ENCODE measurements around the gene SATB2.

The SATB2 gene

GRCh38 chr2:199452260-199452990 lies 5.3 kb downstream of the SATB2 start:
- DNase-seq (ENCODE audit: low spot score), result no peak
- no peak for FAIRE-seq

GRCh38 chr2:199449956-199450355 lies 7.8 kb downstream of the SATB2 start:
- DNase-seq (ENCODE audit: low spot score) (no peak), FAIRE-seq (no peak)

DNA sequence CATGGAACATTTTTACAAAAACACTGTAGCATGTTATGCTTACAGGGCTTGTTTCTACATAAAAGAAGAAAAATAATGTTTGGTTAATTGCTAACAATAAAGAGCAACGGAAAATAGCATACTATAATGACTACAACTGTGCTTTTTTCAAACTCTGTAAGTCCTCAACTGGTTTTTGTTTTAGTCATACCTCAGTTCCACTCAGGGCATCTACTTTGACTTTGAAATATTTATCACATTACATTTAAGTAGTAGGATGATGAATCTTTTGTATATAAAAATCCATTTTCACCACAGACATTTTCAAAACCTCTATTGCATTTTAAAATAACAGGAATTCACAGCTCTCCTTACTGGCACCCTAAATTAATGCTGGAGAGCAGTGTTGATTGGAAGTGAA lies 8.3 kb downstream of the SATB2 start:
- FAIRE-seq, result no peak
- DNase-seq (ENCODE audit: low spot score), result no peak

- no peak for DNase-seq (ENCODE audit: low spot score)
- no peak for FAIRE-seq
These were observed 10.7 kb downstream of the SATB2 start for GRCh38 chr2:199446996-199447576.

DNA sequence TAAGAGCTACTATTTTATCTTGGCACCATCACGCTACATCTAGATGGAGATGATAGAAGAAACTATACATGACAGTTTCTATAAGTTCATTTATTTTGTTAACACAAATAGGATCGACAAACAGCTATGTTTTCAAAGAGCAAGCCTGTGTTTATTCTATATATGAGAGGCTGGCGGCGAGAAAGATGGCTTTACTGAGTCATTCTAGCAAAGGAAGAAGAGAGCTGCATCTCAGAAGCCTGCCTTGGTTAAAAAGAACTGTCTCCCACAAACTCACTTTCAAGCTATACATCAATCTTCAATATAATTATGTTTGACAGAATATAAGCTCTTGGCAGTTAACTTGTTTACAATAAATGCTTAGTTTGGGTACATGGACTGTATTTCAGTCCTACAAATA lies 13.0 kb downstream of the SATB2 start:
- FAIRE-seq (no peak), DNase-seq (ENCODE audit: low spot score) (no peak)

DNA sequence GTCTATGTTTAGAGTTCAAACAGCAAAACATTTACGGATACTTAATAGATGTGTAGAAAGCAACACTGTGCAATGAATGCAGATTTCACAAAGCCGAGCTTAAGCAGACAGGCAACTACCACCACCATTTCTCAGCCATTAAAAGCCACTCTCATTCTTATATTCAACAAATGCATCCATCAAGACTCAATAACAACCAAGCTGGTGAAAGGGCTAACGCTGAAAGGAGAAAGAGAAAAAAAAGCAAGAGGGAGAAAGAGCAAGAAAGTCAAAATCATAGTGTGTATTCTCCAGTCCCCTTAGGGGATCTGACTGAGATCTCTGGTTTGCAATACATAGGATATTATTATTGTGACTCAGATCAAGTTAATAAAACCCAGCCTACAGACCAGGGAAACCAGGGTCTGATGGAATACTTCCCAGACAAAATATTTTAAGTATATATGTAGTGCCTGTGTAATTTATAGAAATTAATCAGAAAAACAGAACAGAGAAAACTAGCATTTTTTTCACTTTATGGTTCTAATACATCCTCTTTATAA lies 14.1 kb downstream of the SATB2 start:
- FAIRE-seq, result no peak
- no peak for DNase-seq (ENCODE audit: low spot score)

GRCh38 chr2:199442173-199442572 lies 15.6 kb downstream of the SATB2 start:
- no peak for DNase-seq (ENCODE audit: low spot score)
- no peak for FAIRE-seq

DNA sequence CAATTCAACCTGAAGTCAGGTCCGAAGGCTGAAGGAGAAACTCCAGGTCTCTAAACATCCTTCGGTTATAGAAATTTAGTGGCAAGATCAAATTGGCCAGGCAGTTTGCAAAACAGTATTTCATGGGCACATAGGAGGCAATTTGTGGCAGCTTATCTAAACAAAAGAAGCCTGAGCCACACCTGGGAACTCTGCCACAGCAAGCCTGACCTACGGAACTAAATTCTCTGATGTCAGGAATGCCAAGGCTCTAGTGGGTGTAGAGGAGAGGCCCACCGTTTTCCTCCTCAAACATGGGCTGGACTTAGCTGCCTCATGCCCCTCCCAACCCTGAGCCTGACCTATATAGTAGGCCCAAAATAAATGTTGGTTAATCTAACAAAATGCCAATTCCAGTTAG lies 16.0 kb downstream of the SATB2 start:
- FAIRE-seq, result no peak
- no peak for DNase-seq (ENCODE audit: low spot score)

DNA sequence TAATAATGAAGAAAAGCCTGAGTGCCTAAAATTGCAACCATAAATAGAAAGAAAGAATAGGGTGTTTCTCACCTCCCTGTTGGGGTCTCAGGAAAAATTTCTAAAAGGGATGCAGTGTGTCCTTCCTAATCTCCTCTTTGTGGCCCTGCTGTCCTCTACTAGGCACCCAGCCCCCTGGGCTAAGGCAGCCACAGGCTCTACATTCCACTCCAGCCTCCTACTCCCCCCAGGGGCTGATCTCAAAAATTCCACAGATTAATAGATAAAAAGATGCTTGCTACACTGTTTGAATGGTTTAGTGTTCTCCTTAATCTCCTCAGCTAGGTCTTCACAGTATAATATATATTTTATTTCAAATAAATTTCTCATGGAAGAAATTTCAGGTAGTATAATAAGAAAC lies 17.6 kb downstream of the SATB2 start:
- no peak for FAIRE-seq
- DNase-seq (ENCODE audit: low spot score), result no peak

DNA sequence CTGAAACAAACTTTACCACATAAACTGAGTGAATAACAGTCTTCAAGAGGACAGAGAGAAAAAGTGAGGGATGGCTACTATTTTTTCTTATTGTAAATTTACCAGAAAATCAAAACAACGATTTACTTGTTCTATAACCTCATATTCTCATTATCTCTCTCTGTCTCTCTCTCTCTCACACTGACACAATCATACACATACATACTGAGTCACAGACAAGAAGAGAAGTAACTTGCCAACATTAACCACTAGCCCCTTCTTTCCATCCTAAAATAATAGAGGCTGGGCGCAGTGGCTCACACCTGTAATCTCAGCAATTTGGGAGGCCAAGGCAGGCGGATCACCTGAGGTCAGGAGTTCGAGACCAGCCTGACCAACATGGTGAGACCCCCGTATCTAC lies 18.2 kb downstream of the SATB2 start:
- FAIRE-seq (no peak), DNase-seq (ENCODE audit: low spot score) (no peak)

DNA sequence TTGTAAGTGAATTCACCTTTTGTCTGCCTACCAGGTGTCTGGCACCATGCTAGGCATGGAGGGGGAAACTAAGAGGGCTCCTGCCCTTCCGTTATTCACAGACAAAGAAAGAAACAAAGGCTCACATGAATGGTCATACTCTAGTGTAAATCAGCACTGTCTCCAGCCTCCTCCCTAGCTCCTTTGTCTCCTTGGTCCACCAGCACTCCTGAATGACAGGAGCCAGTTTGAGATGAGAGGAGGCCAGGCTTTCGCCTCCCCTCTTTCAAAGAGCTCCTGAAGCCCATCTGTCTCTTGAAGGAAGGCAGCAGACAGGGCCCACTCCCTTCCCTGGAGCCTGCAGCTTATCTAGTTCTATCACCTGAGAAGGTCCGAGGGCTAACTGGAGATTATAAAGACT lies 18.7 kb downstream of the SATB2 start:
- FAIRE-seq (no peak), DNase-seq (ENCODE audit: low spot score) (no peak)

GRCh38 chr2:199434555-199434954 lies 23.2 kb downstream of the SATB2 start:
- FAIRE-seq (no peak), DNase-seq (ENCODE audit: low spot score) (peak; percentile 49)

- peak; percentile 78 for DNase-seq (ENCODE audit: low spot score)
- FAIRE-seq, result peak; percentile 96
These were observed 24.4 kb downstream of the SATB2 start for GRCh38 chr2:199433204-199433832.

- FAIRE-seq (peak; percentile 84), DNase-seq (ENCODE audit: low spot score) (peak; percentile 77)
These were observed 26.0 kb downstream of the SATB2 start for GRCh38 chr2:199431746-199432213.

DNA sequence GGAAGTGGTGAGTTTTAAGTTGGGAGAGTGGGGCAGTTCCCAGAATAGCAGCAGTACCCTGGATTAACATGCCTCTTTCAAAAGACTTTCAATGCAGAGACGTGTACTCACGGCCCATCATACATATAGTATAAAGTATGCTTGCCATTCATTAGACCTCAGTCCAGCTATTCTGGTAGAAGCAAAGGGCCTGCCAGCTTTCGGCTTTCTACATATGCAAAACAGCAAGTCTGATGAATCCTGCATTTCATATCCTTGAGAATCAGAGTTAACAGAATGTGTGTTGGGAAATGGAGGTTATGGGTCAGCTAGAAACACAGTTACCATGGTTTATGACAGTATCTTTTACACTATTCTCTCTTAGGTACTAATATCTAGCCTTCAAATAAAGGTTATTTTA lies 27.5 kb downstream of the SATB2 start:
- no peak for FAIRE-seq
- no peak for DNase-seq (ENCODE audit: low spot score)

DNA sequence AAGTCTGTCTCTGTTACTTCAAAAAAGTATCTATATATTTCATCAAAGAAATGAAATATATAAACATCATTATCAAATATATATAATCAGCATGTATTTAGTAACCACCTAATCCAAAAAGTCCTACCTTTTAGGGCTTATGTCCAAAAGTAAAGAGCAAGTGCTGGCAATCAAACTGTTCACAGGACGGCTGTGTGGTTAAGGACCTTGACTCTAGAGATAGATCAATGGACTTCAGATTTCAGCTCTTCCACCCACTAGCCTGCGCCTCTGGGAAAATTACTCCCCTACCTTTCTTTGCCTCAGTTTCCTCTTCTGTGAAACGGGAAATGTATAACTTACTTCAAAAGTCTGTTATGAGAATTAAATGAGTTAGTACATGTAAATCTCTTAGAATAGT lies 29.4 kb downstream of the SATB2 start:
- FAIRE-seq, result no peak
- DNase-seq (ENCODE audit: low spot score), result no peak

- no peak for DNase-seq (ENCODE audit: low spot score)
- no peak for FAIRE-seq
These were observed 33.6 kb downstream of the SATB2 start for GRCh38 chr2:199424160-199424559.

- DNase-seq (ENCODE audit: low spot score) (no peak), FAIRE-seq (no peak)
These were observed 38.3 kb downstream of the SATB2 start for GRCh38 chr2:199419428-199419827.

DNA sequence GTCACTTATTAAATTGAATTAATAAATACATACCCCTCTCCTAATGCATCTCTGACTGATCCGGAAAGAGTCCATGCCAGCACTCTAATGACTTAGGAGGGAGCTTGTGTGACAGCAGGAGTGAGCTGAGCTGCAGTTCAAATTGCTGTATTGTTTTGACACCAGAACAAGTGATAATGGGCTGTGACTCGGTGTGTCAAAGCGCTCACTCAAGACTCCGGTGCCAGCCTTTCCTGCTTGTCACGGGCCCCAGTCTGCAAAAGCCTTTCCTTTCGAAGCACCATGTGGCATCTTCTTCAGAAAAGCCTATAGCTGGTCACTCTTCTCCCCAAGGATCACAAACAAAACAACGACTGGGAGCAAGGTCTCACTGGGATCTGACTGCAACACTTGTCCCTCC lies 43.3 kb downstream of the SATB2 start:
- FAIRE-seq (no peak), DNase-seq (ENCODE audit: low spot score) (no peak)

DNA sequence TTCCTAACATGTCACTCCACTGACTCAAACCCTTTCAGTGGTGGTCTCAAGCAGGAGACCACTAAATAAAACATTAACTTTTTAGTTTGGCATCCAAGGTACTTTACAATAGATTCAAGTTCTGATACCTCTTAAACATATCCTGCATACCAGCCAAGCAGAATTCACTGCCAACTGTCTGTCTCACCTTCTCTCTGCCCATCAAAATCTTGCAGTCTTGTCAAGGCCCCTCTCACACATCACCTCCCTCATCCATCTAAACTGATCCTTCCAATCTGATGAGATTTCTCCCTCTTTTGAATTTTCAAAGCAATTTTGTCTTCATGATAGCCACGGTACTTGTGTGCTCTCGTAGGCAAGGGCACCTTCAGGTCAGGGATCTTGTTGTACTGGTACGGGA lies 43.7 kb downstream of the SATB2 start:
- DNase-seq (ENCODE audit: low spot score) (no peak), FAIRE-seq (no peak)

- FAIRE-seq, result no peak
- DNase-seq (ENCODE audit: low spot score), result no peak
These were observed 47.8 kb downstream of the SATB2 start for GRCh38 chr2:199409759-199410529.

DNA sequence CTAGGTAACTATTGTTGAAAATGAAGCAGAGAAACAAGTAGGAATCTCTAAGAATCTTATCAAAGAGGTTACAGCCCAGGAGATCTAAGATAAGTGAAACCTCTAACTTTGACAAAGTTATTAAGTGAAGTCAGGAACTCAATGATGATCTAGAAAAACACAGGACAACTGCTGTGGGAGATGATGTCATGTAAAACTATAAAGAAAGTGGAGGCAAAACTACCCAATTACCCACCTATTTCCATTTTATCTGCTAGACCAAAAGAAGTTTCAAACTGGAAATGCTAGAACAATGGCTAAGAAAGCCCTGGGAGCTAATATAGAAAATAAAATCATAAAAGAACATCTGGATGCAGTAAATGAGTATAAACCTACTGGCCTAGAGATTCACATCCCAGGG lies 50.3 kb downstream of the SATB2 start:
- FAIRE-seq (no peak), DNase-seq (ENCODE audit: low spot score) (no peak)

Data from RCC 7860 (cell line).